GM19035 (cell line): ENCODE data around the gene CTBP1.

Experiments
- ATAC-seq: cut with Tn5 transposase; IDR thresholded peaks from one replicate; pipeline ENCODE4 v1.9.1; 2021; ENCODE audit not compliant: unreplicated experiment

Gene CTBP1

DNA sequence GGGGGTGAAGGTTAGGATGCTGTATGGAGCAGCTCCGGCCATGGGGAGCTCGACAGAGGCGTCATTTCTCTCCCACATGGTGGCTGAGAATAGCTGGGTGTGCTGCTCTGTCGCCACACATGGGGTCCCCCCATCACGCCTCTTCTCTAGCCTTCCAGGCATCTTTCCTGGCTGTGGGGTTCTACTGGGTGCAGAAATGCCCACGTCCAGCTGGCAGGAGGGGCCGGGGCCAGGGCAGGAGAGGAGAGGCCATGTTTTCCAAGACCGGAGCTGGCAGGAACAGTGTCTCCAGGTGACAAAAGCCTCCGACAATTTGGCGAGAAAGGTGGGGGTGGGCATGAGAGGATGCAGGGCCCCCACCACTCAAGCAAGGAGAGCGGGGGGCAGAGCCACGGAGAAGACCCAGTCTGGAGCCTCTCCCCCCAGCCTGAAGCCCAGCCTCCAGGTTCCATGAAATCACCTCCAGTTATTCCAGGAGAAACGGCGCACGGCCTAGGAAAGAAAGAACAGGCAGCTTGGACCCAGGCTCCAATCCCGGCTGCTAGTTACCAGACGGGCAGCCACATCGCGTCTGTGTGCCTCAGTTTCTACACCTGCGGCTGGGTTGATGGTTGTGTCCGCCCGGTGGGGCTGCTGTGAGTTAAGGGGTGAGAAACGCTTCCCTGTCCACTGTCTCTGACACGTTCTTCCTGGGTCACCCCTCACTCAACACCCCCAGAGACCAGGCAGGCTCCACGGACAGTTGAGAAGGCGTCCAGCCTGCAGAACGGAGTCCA is 49.2 kb downstream of the CTBP1 start:
- ATAC-seq = no peak

DNA sequence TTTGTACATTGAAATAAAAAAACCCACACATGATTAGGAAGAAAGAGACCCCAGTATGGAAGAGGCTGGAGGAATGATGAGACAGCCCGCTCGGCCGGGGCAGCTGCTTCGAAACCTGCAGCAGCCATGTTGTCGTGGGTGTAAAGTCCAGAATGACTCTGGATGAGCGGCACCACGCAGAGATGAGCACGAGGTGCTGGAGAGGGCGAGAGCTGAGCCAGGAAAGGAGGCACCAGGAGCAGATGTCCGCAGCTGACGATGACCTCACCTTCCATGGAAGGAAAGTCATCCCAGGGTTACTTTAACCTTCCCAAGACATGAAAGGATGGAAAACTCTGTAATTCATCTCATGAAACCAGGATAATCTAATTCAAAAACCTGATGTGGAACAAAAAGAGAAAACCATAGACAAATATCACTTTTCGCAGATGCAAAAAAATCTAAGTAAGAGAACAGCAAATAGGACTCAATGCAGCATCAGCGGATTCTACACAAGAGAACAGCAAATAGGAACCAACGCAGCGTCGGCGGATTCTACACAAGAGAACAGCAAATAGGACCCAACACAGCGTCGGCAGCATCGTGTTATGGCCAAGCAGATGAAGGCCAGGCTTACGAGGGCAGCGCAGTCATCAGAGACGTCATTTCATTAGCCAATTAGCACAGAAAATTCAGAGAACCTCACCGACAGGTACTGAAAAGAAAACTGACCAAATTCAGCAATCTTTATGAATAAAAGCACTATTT is 50.7 kb downstream of the CTBP1 start:
- ATAC-seq = no peak

- no peak for ATAC-seq
Observed at GRCh38 chr4:1196421-1197183, 52.3 kb downstream of the CTBP1 start.

DNA sequence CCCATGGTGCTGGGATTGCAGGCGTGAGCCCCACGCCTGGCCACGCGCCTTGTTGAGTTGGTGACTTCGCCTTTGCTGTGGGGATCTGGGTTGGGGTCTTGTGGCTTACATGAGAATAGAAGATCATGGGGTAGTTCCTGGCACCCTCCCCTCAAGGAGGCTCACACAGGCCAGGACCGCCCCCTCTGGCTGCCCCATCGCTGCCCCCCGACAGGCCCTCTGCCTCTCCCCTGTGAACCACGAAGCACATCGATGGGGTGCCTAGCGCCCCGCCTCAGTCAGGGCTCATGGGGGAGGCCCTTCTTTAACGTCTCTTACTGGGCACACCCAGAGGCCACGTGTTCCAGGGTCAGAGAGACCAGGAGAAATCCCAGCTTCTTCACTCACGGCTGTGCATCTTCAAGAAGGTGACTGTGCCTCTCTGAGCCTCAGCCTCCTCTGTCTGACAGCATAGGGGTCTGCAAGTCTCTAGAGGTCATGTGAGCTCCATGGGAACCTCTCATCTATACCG is 53.0 kb downstream of the CTBP1 start:
- no peak for ATAC-seq

- ATAC-seq = no peak
Observed at GRCh38 chr4:1195109-1195671, 53.7 kb downstream of the CTBP1 start.

DNA sequence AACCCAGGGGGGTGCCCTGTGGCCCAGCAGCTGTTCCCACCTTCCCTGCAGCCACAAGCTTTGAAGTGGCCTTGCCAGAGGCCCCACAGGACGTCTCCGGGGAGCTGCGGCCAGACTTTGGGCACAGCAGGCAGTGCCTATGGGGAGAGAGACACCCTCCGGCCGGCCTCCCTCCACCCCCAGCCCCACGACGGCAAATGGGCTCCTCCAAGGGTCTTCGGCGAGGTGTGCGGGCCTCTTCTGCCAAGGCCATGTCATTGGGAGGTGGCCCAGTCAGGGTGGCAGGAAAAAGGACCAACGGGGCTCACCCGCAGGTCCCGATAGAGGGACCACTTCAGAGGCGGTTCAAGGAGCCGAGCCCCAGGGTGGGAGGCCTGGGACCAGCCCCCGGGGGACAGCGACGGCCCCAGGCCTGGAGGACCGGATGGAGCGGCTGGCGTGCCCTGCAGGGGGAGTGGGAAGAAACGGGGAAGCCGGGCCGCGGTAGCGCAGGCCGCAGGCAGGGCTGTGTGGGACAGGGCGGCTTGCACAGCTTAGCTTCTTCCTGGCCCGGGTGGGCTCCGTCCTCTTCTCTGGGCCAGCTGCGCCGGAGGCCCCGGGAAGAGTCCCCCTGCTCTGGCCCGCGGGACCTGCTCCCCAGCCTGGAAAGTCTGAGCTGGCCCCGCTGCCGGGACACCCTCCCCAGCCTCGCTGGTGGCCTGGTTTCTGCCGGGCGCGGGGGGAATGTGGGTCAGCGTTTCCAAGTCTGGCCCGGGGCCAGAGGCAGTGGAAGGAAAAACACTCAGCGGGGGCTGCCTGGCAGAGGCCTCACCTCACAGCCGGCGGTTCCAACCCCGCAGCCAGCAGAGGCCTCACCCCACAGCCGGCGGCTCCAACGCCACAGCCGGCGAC is 54.7 kb downstream of the CTBP1 start:
- no peak for ATAC-seq

DNA sequence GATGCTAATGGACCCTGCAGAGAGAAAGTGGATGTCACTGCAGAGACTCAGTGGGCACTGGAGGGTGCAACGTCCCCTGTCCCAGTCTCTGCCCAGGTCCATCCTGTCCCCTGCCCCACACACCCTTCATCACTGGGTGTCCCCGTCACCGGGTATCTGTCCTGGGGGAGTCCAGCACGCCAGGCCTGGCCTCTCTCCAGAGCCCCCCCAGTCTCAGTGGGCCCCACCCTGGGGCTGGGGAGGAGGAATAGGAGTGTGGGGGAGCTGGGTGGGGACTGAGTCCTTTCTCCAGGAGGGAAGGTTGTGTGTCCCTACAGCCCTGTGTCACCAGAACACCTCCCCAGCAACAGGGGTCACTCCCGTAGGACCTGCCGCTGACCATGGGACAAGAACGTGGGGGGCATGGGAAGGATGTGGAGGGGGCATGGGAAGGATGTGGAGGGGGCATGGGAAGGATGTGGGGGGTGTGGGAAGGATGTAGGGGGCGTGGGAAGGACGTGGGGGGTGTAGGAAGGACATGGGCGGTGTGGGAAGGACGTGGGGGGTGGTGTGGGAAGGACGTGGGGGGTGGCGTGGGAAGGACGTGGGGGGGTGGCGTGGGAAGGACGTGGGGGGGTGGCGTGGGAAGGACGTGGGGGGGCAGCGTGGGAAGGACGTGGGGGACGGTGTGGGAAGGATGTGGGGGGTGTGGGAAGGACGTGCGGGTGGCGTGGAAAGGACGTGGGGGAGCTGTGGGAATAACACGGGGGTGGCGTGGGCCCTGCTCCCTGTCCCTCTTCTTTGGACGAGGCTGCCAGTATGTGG is 55.5 kb downstream of the CTBP1 start:
- no peak for ATAC-seq

DNA sequence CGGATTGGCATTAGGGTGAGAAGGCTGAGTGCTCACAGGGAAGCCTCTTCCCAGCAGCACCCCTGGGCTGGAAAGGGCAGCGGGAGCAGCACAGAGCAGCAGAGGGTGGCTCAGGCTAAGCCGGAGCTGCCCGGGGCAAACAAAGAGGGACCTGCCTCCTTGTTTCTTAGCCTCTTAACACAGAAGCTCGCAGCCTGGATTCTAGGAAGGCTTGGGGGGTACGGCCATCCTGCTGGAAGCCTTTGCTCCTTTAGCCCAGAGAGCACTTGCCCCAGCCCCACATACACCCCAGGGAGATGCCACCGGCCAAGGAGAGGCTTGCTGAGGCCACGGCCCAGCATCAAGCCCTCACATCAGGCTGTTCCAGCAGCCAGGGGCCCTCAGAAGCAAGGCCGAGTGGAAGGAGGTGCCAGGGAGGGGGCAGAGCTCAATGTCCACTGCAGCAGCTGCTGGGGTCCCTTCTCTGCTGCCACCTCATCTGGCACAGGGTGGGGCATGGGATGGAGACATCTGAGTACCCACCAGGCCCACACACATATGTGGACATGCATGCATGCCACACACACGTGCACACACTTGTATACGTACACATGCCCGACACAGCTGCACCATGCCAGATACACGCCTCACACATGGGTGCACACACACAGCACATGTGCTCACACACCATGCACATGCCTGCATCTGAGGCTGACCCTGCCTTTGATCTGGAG is 56.3 kb downstream of the CTBP1 start:
- no peak for ATAC-seq

GRCh38 chr4:1192091-1192492 is 56.8 kb downstream of the CTBP1 start:
- ATAC-seq = no peak

GRCh38 chr4:1191621-1192020 is 57.3 kb downstream of the CTBP1 start:
- ATAC-seq = no peak

DNA sequence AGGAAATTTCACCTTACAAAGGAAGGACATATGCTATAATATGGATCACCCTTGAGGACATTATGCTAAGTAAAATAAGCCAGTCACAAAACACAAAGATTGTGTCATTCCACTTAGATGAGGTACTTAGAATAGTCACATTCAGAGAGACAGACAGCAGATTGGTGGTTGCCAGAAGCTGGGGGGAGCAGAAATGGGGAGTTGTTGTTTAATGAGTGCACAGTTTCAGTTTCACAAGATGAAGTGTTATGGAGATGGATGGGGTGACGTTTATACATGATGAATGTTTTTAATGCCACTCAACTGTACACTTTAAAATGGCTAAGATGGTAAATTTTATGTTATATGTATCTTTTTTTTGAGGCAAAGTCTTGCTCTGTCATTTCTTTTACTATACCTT is 61.7 kb downstream of the CTBP1 start:
- ATAC-seq = peak; percentile 64

DNA sequence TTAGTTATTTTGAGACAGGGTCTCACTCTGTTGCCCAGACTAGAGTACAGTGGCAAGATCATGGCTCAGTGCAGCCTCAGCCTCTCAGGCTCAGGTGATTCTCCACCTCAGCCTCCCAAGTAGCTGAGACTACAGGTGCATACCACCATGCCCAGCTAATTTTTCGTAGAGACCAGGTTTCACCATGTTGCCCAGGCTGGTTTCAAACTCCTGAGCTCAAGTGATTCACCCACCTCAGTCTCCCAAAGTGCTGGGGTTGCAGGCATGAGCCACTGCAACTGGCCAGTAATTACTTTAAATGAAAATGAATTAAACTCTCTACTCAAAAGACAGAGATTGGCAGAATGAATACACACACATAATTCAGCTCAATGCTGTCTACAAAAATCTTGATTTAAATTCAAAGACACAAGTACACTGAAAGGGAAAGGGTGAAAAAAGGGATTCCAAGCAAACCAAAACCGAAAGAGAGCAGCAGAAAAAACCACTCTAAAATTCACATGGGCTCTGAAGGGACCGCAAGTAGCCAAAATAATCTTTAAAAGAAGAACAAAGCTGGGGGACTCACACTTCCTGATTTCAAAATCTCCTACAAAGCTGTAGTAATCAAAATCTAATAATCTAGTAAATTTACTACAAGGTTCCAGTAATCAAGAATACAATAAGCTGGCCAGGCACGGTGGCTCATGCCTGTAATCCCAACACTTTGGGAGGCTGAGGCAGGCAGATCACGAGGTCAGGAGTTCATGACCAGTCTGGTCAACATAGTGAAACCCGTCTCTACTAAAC is 64.8 kb downstream of the CTBP1 start:
- ATAC-seq = peak; percentile 66

- ATAC-seq = no peak
Observed at GRCh38 chr4:1182313-1182712, 66.6 kb downstream of the CTBP1 start.

DNA sequence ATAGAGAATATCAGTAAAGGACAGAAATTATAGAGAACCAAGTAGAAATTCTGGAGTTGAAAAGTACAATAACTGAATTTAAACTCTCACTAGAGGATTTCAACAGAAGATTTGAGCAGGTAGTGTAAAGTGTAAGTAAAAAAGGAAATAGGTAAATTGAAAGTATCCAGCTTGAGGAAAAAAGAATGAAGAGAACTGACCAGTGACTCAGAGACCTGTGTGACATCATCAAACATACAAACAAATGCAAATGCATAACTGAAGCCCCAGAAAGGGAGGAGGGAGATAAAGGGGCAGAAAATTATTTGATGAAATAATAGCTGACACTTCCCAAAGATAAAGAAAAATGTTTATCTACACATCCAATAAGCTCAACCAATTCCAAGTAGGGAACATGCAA is 68.3 kb downstream of the CTBP1 start:
- no peak for ATAC-seq

- ATAC-seq = no peak
Observed at GRCh38 chr4:1179976-1180375, 69.0 kb downstream of the CTBP1 start.

GRCh38 chr4:1179089-1179441 is 69.9 kb downstream of the CTBP1 start:
- no peak for ATAC-seq

- ATAC-seq = no peak
Observed at GRCh38 chr4:1178300-1179088, 70.4 kb downstream of the CTBP1 start.
